ENCODE data around the gene MINDY1.

Gene MINDY1, protein sequence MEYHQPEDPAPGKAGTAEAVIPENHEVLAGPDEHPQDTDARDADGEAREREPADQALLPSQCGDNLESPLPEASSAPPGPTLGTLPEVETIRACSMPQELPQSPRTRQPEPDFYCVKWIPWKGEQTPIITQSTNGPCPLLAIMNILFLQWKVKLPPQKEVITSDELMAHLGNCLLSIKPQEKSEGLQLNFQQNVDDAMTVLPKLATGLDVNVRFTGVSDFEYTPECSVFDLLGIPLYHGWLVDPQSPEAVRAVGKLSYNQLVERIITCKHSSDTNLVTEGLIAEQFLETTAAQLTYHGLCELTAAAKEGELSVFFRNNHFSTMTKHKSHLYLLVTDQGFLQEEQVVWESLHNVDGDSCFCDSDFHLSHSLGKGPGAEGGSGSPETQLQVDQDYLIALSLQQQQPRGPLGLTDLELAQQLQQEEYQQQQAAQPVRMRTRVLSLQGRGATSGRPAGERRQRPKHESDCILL

DNA sequence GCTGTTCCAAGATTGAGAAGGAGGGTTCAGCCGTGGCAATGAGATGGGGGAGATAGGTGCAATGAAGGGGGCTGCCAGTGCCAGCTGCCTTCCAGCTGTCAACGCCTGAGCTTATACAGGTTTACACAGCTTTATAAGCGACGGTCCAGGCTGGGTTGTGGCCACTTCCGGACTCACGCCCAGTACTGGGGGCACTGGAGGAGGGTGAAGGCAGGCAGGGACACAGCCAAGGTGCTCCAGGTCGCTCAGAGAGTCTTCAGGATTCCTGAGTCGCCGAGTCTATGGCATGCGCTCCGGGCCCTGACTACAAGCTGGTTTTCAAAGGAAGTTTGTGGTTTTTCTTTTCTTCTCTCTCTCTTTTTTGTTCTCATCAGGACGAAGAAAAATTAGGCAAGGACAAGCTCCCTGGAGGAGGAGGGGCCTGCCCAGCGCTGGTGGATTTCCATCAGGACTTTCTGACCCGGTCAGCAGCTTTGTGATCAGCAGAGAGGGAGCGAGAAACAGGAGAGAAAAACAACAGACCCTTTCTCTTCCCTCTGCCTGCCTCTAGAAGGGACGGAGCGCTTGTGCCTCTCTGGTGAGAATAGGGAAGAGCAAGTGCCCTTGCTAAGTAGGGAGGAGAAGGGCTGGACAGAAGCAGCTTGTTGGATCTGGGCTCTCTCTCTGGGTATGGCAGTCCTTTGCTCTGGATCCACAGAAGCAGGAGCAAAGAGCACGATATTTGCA is at the start of gene MINDY1:
TSS of gene MINDY1 (minus strand) at position 576 of the 726 bp plus-strand sequence. CDS start 4,285 bp downstream, outside the sequence.
- DNase-seq, result peak; percentile 65

DNA sequence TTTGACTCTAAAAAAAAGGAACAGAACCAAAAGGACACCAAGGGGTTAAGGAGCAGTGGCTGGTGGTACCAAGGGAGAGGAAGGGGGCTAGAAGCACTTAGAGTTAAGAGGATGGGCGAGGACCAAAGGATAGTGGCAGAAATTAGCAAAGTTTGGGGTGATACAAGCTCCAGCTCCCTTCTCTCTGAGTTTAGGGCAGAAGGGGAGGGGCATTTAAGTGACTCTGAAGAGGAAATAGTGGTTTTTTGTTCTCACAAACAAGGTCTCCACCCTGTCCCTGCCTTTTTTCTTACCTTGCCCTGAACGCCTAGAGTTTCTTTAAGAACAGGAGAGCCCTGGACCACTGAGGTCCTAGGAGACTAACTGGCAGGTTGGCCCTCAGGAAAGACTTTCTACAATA is 49.4 kb upstream of the MINDY1 start:
- DNase-seq, result no peak

DNA sequence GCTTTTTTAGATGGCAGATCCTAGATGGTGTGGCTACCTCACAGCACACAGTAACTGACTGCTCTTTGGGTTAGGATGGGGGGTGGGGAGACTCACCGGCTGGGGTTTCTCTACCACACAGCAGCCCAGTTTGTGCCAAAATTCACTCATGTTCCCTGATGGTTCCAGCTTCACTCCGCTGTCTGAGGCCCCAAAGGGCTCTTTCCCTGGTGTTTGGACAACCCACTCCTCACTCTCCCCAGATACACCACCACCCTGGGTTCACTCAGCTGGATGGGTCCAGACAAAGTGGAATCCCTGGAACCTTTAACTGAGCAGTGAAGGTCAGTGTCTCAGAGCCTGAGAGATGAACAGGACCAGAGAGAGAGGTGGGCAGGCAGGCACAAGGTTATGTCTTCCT is 48.9 kb upstream of the MINDY1 start:
- no peak for DNase-seq

DNA sequence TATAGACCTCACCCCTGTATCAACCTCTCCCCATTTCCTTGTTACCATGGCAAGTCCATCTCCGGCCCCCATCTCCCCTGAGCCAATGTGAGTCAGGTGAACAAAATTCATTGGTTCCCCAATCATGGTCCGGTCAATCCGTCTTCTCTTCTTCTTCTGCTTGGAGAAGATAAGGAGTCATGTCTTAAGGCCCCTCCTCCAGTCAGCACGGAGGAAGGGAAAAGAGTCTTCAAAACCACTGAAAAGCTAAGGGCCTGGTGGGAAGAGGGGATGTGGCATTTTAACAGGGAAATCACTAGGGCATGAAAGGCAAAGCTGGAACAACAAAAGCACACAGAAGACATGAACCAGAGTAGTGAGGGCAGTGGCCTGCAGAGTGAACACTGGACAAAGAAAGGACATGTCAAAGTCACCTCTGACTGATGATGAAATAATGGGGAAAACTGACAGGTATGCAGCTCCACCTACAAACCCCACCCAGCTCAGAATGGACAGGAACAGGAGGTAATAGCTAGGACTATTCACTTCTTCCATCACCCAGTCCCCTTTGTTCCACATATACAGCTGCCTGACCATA is 48.4 kb upstream of the MINDY1 start:
- no peak for DNase-seq

DNA sequence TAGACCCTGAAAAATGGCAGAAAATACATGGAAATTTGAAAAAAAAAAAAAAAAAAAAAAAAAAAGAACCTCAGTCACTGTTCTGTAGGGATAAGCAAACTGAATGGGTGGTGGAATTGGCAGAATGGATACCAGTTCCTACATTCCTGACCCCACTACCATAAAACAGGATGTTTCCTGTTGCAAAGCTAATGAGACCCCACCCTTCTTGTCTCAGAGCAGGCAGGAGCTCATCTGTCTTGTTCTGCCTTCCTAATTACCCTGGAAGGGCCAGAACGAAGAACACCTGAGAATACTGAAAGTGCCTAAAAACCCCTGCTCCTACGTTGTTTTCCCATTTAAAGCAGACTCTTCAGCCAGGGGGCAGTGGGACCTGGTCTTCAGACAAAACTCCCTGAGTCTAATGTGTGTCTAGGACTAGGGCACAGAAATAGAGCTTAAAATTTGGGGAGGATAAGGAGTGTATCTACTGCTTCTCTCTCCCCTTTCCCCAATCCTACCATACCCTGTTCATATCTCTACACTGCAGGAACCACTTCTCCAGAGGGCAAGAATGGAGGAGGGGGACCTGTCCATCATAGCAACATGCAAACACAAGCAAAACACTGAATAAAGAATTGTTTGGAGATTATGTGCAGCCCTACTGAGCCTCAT is 44.8 kb upstream of the MINDY1 start:
- DNase-seq, result no peak

DNA sequence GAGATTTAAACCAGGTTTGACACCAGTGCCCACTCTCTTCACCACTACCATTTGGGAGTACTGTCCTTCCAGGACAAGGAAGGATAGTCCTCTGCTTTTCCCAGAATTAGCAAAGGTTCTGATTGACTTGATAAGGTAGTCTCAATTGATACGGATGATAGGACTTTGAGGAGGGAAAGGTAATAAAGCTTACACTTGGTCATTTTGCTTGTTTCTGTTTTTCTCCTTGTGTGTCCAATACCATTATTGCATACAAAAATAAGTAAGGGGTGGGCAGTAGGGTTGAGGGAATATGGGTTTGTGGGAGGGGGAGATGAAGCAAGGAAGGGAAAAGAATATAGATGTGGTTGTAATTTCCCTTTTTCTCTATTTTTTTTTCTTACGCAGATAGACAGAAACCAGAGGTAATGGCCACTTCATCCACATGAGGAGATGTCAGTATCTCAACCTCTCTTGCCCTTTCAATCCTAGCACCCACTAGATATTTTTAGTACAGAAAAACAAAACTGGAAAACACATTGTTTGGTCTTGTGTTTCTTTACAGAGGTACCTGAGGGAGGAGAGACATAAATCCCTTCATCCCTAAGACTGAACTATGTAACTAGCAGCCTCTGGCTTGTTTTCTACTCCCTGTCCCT is 43.5 kb upstream of the MINDY1 start:
- DNase-seq, result no peak

DNA sequence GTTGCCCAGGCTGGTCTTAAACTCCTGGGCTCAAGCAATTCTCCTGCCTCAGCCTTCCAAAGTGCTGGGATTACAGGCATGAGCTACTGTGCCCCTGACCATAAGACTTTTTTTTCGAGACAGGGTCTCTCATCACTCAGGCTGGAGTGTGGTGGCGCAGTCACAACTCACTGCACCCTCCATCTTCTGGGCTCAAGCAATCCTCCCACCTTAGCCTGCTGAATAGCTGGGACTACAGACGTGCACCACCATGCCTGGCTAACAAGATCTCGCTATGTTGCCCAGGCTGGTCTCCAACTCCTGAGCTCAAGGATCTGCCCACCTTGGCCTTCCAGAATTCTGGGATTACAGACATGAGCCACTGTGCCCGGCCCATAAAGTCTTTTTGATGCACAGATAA is 42.8 kb upstream of the MINDY1 start:
- DNase-seq, result no peak

DNA sequence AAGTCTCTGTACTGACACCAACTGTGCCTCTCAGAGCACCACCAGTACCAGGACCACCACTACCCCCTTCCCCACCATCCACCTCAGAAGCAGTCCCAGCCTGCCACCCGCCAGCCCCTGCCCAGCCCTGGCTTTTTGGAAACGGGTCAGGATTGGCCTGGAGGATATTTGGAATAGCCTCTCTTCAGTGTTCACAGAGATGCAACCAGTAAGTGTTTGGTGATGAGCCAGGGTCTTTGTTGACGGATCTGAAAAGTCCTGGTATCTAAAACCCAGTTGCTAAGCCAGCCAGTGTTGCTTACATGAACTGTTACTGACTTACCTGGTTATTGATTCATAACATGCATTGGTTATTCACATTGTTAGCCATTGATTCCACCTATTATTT is 41.9 kb upstream of the MINDY1 start:
- DNase-seq, result no peak

DNA sequence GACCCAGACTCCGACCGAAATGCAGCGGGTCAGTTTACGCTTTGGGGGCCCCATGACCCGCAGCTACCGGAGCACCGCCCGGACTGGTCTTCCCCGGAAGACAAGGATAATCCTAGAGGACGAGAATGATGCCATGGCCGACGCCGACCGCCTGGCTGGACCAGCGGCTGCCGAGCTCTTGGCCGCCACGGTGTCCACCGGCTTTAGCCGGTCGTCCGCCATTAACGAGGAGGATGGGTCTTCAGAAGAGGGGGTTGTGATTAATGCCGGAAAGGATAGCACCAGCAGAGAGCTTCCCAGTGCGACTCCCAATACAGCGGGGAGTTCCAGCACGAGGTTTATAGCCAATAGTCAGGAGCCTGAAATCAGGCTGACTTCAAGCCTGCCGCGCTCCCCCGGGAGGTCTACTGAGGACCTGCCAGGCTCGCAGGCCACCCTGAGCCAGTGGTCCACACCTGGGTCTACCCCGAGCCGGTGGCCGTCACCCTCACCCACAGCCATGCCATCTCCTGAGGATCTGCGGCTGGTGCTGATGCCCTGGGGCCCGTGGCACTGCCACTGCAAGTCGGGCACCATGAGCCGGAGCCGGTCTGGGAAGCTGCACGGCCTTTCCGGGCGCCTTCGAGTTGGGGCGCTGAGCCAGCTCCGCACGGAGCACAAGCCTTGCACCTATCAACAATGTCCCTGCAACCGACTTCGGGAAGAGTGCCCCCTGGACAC is 41.4 kb upstream of the MINDY1 start:
- peak; percentile 82 for DNase-seq

DNA sequence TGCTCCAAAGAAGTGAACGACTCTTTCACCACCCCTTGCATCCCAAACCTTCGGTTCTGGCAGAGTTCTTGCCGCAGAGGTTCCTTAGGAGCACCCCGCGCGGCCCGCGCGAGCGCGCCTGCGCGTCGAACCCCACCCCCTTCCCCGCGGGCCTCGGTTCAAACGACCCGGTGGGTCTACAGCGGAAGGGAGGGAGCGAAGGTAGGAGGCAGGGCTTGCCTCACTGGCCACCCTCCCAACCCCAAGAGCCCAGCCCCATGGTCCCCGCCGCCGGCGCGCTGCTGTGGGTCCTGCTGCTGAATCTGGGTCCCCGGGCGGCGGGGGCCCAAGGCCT is 40.9 kb upstream of the MINDY1 start, which contains the start of gene C1orf56:
TSS of gene C1orf56 (plus strand) at position 161 of the 334 bp plus-strand sequence. CDS start at position 258, 97 bp downstream.
- peak; percentile 83 for DNase-seq

DNA sequence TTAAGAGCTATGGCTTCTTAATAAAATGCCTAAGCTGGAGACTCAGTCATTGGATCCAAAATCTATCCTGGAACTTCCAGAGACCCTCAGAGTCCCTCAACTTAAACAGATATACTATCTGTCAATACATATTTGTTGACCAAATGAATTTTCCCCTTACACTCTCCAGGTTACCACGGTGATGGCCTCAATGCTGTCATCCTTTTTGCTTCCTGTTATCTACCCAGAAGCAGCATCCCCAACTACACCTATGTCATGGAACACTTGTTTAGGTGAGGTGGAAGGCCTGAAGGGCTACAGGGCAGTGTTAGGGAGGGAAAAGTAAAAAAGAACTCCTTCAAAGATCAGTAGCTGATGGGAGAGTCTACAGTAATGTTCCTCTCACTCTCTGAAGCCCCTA is 36.5 kb upstream of the MINDY1 start:
- DNase-seq, result no peak

DNA sequence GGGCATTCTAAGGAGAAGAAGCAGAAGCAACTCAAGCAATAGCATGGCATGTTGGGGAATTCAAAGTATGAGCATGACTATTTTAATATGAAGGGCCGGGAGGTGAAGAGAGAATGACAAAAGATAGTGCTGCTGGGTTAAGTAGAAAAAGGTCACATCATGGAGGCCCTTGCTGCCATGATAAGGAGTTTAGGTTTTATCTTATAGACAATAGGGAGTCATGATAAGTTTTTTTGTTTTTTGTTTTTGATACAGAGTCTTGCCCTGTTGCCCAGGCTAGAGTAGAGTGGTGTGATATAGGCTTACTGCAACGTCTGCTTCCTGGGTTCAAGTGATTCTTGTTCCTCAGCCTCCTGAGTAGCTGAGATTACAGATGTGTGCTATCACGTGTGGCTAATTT is 32.8 kb upstream of the MINDY1 start:
- DNase-seq, result no peak

DNA sequence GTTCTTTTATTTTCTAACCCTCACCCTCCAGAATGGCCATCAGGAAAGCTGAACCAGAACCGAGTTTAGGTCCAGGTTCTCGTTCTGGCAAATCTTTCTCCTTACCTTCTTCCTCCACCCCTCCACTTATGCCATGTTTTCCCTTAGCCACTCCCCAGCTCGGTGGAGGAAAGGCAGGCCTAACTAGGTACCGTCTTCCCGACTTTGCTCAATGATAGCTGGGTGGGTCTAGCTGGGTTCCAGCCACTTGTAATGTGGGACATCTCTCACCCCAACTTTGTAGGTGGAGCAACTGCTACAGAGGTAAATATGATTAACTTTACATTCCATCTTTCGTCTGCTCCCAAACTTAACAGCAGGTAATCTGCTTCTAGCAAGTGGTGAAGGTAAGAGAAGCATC is 30.3 kb upstream of the MINDY1 start:
- no peak for DNase-seq

DNA sequence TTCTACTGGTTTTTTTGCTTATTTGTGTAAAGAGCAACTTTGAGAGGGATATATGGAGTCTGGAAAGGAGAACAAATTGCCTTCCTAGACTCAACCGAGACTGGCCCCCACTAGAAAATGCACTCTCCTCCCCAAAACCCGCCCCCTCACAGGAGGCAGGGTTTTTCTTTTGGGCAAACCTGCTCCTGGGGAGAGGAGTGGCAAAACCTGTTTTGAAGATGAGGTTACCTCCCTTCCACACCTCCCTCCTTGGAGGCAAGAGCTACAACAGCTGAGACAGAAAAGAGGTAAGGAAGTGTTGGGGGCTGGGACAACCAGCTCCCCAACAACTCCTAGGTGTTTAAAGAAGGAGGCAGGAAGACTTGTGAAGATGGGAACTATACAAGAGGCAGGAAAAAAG is 29.7 kb upstream of the MINDY1 start, which contains the start of gene BNIPL:
TSS of gene BNIPL (plus strand) at position 231 of the 400 bp plus-strand sequence. CDS start at position 371, 140 bp downstream.
- no peak for DNase-seq

DNA sequence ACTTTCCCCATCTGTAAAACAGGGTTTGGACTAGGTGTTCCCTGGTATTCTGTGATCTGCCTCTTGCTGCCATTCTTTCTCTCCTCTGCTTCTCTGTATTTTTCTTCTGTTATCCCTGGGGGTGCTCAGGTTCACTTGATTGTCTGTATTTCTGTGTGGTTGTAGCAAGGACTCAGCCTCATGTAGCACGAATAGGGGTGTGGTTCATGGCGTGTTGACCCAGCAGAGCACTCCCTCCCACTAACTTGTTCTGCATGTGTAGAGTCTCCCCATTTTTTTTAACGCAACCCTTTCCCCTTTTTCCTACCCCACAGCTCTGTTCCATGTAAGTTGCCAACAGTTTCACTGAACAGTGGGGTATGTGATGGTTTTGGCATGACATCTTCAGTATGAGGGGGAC is 28.5 kb upstream of the MINDY1 start:
- no peak for DNase-seq

DNA sequence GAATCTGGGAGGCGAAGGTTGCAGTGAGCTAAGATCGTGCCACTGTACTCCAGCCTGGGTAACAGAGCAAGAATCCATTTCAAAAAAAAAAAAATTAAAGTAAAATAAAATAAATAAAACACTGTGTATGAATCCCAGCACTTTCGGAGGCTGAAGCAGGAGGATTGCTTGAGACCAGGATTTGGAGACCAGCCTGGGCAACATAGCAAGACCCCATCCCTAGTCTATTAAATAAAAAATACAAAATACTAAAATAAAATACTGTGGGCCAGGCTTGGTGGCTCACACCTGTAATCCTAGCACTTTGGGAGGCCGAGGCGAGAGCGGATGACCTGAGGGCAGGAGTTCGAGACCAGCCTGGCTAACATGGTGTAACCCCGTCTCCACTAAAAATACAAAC is 25.5 kb upstream of the MINDY1 start:
- no peak for DNase-seq

DNA sequence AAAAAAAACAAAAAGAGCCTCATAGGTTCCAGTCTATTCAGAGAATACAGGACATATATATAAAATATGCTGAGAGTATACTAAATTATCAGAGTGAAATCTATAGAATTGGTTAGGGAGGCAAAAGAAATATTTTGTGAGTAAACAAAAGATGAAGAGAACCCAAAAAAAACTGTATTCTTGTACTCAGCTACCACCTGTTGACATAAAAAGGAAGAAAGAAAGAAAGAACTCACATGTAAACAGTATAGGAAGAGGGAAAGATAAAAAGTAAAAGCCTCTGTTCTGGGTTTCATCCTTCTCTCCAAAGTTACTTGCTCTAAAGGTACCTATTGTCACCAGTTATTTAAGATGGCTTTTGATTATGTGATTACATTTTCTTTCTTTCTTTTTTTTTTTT is 19.8 kb upstream of the MINDY1 start:
- no peak for DNase-seq

DNA sequence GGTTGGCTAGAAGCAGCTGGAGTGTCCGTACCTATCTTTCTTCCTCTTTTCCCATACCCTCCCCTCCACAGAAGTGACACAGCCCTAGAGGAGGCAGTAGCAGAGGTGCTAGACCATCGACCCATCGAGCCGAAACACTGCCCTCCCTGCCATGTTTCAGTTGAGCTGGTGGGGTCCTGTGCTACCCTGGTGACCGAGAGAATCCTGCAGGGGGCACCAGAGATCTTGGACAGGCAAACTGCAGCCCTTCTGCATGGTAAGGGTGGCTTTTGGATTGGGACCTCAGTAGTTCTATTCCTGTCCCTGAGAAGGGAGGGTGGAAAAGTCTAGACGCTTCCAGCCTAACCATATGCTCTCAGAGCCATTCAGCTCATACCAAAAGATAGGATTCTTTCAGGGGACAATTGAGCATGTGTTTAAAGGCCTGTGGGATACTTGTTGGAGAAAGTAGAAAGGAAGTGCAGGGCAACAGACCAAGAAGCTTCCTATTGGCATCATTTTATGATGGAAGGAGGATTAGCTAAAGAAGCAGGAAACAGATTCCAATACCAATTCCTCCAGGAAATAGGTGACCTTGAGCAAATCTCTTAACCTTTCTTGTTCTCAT is 17.9 kb upstream of the MINDY1 start:
- DNase-seq, result peak; percentile 88

DNA sequence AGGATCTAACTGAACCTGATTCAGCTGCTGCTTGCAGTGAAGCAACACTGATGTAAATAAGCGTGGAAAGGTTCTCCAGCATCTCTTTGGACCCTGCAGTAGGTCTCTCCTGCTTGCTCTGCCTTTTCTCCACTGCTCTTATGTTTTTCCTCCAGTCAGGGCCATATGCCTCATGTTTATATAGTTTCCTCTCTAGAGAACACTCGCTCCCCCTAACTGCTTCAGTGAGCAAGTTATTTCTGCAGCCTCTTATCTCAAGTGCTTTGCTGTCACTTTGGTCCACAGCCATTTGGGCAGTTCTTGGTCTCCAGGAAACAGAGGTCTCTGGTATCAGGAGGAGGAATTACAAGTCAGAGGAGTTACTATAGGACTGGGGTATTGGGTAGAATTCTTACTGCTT is 6.8 kb upstream of the MINDY1 start:
- DNase-seq, result no peak

DNA sequence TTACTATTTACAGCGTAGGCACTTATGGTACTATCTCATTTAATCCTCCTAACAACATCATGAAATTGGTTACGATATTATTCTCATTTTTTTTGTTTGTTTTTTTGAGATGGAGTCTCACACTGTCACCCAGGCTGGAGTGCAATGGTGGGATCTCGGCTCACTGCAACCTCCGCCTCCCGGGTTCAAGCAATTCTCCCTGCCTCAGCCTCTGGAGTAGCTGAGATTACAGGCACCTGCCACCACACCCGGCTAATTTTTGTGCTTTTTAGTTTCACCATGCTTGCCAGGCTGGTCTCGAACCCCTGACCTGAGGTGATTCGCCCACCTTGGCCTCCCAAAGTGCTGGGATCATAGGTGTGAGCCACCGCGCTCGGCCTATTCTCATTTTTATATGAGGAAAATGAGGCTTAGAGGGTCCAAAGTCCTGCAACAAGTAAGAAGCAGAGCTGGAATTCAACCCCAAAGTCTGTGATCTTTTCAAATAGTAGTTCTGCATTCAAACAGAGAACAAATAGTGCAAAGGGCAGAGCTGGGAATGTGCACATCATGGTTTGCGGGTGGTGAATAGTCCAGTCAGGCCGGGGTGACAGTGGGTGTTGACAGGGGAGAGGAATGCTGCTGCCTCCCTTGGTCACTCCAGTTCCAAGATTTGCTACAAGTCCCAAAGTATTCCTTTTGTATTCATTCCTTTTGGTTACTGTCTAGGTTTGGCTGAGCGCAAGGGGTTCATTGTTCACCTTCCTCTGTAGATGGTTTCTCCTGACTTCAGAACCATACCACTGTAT is 6.2 kb upstream of the MINDY1 start:
- no peak for DNase-seq
